ENCODE measurements around the gene PANX3.

PANX3 gene

GRCh38 chr11:124656774-124657630 is 45.8 kb downstream of the PANX3 start:
- peak in 22 of 56 donors; percentile 4 to 71 (median 31) for DNase-seq

DNA sequence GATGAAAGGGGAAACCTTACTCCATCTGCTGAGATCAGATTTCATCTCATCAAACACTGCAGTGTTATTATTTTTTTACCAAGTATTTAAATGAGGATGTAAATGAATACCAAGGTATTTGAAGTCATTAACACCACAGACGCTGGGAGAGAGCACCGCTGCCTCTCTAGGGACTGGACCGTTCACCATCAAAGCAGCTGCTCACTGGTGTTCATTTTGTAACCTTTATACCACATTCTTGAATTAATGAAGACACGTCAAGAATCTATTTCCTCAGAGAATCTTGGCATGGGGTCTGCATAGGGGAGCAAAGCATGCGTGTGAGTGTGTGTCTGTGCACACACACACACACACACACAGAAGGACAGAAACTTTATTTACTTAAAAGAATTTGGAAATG is 46.7 kb downstream of the PANX3 start:
- no peak for DNase-seq

DNA sequence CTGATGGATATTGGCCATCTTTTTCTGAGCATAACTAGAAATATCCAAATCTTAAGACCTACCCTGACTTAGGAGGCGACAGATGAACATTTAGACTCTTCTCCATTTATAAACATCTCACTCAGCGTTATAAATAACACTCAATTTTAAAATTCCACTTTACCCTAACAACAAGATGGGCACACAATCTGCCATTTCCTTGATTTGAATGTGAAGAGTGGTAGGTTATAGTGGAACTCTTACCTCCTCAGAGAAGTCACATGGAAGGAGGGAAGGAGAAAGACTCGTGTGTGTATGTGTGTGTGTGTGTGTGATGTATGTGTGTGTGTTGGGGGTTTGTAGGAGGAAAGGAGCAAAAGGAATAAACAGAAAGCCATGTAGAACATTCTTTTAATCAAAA is 47.3 kb downstream of the PANX3 start:
- no peak for DNase-seq

- no peak for DNase-seq
Observed at GRCh38 chr11:124658986-124659385, 47.8 kb downstream of the PANX3 start.

DNA sequence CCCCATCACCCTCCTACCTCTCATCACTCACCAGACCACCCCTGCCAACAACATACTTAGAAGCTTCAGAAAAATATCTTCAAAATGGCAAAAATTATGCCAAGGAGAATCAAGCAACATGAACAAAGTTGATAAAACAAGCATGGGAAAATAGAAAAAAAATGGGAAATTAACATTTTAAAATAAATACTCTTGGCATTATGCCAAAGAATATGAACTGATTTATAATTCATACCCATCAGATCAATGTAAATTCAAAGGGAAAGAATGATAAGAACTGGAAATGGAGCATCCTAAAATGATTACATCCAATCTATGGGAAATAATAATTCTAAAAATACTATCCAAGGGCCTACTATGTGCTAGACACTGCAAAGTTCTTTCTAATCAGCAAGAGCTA is 50.3 kb downstream of the PANX3 start:
- DNase-seq: no peak

DNA sequence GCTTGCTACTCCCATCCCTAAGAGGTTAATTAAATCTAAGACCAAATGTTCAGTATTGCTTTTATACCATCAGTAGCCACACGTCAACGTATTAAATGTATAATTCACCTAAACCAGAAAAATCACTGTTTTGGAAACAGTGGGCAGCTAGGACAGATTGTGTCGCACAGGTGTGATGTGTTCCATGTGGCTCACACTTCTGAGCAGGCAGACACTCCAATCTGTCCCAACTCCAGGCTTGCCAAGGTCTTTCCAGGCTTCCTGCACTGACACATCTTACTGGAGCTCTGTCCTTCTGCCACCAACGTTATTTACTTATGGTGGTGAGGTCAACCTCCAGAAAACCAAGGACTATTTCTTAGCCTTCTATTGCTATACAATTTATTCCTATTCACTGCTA is 50.9 kb downstream of the PANX3 start:
- DNase-seq: peak in 1 of 56 donors; percentile 4

- DNase-seq: no peak
Observed at GRCh38 chr11:124663861-124664260, 52.6 kb downstream of the PANX3 start.

DNA sequence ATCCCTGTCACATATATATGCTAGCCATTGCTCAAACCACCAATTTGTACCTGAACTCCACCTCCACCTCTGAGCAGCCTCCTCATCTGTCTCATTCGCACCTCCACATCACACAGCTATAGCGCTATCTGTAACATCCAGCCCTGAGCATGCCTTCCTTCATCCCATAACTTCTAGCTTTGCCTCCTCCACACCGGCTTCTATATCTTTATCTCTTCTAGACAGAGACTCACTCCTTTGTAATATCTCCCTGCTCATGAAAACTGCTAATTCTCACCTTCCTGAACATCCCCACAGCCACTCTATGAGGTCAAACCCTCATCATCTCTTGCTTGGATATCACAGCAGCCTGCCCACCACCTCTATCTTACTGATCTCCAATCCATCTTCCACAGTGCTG is 56.4 kb downstream of the PANX3 start:
- DNase-seq: no peak

GRCh38 chr11:124669193-124669592 is 58.0 kb downstream of the PANX3 start:
- DNase-seq: peak in 15 of 56 donors; percentile 6 to 57 (median 18)
